HEK293 (cell line): Measurements from ENCODE around the gene CORO7.

Experiments used
- CTCF ChIA-PET: fragments of 350-600 bp; formaldehyde crosslinking; extraction: SDS; loops from one replicate; lab custom pipeline; 2021; ENCODE audit warnings: antibody characterized with exemption; lab: Yijun Ruan, JAX
- POLR2A ChIA-PET: fragments of 300-600 bp; formaldehyde crosslinking; extraction: SDS; loops from one replicate; lab custom pipeline; 2020; ENCODE audit warnings: antibody characterized with exemption, inconsistent platforms; lab: Yijun Ruan, JAX
- H3K27ac ChIP-seq: fragments of 200-500 bp; sonication (Bioruptor generic); 2 replicates; pipeline ENCODE4 v1.5.1; 2014; ENCODE audit warnings: low read depth, low read length, control low read depth, inconsistent platforms; ENCODE audit errors: extremely low read depth
- H3K36me3 ChIP-seq, 2 experiments: fragments of 200-500 bp in 1 of 2; sonication (Bioruptor generic) in 1 of 2; 1 replicate in 1 of 2; 2 replicates in 1 of 2; pipeline ENCODE4 v1.5.1; 2014 to 2017; ENCODE audit warnings: inconsistent platforms in 2 of 2, low read length in 2 of 2; ENCODE audit not compliant: control insufficient read depth in 2 of 2, insufficient read depth in 1 of 2
- H3K4me1 ChIP-seq: fragments of 200-500 bp; sonication (Bioruptor generic); 2 replicates; pipeline ENCODE4 v1.5.1; 2014; ENCODE audit warnings: mild to moderate bottlenecking, low read length, inconsistent platforms; ENCODE audit not compliant: control insufficient read depth, insufficient read depth
- H3K4me3 ChIP-seq: 2 replicates; pipeline ENCODE4 v1.5.1; 2011; ENCODE audit warnings: low read depth, mild to moderate bottlenecking, control low read depth, low read length, moderate library complexity
- H3K9me3 ChIP-seq: fragments of 200-500 bp; sonication (Bioruptor generic); 2 replicates; pipeline ENCODE4 v1.5.1; 2014; ENCODE audit warnings: low read depth, low read length, inconsistent platforms; ENCODE audit not compliant: control insufficient read depth, insufficient read depth
- GLI4 ChIP-seq: fragments of 450-650 bp; formaldehyde crosslinking; IDR thresholded peaks from 2 replicates; pipeline ENCODE4 v1.5.1; 2016; ENCODE audit warnings: missing biosample characterization, missing genetic modification characterization
- GLIS1 ChIP-seq: fragments of 450-650 bp; formaldehyde crosslinking; IDR thresholded peaks from 2 replicates; pipeline ENCODE4 v1.5.1; 2016; ENCODE audit warnings: missing biosample characterization, missing genetic modification characterization
- GLIS2 ChIP-seq: fragments of 450-650 bp; formaldehyde crosslinking; IDR thresholded peaks from 2 replicates; pipeline ENCODE4 v1.5.1; 2016; ENCODE audit warnings: missing biosample characterization, missing genetic modification characterization
- KLF1 ChIP-seq: fragments of 450-650 bp; formaldehyde crosslinking; IDR thresholded peaks from 2 replicates; pipeline ENCODE4 v1.5.1; 2016; ENCODE audit warnings: missing biosample characterization, missing genetic modification characterization
- KLF17 ChIP-seq: fragments of 450-650 bp; formaldehyde crosslinking; IDR thresholded peaks from 2 replicates; pipeline ENCODE4 v1.5.1; 2016; ENCODE audit warnings: missing biosample characterization, missing genetic modification characterization
- RBAK ChIP-seq: fragments of 450-650 bp; formaldehyde crosslinking; IDR thresholded peaks from 2 replicates; pipeline ENCODE4 v1.5.1; 2016; ENCODE audit warnings: missing biosample characterization, missing genetic modification characterization
- YY2 ChIP-seq: fragments of 450-650 bp; formaldehyde crosslinking; IDR thresholded peaks from 2 replicates; pipeline ENCODE4 v1.5.1; 2016; ENCODE audit warnings: missing biosample characterization, missing genetic modification characterization
- ZBTB48 ChIP-seq: fragments of 450-650 bp; formaldehyde crosslinking; IDR thresholded peaks from 2 replicates; pipeline ENCODE4 v1.5.1; 2016; ENCODE audit warnings: missing biosample characterization, missing genetic modification characterization
- ZBTB8A ChIP-seq: fragments of 450-650 bp; formaldehyde crosslinking; IDR thresholded peaks from 2 replicates; pipeline ENCODE4 v1.5.1; 2016; ENCODE audit warnings: missing biosample characterization, missing genetic modification characterization
- ZFHX2 ChIP-seq: fragments of 450-650 bp; formaldehyde crosslinking; conservative IDR thresholded peaks from 2 replicates; pipeline ENCODE4 v1.5.1; 2016; ENCODE audit warnings: missing biosample characterization, missing genetic modification characterization
- ZIC2 ChIP-seq: fragments of 450-650 bp; formaldehyde crosslinking; IDR thresholded peaks from 2 replicates; pipeline ENCODE4 v1.5.1; 2016; ENCODE audit warnings: missing biosample characterization, missing genetic modification characterization
- ZNF19 ChIP-seq: fragments of 450-650 bp; formaldehyde crosslinking; IDR thresholded peaks from 2 replicates; pipeline ENCODE4; 2016; ENCODE audit warnings: missing biosample characterization, missing genetic modification characterization, low read depth
- ZNF350 ChIP-seq: fragments of 450-650 bp; formaldehyde crosslinking; IDR thresholded peaks from 2 replicates; pipeline ENCODE4 v1.5.0; 2017; ENCODE audit warnings: missing biosample characterization, mild to moderate bottlenecking, missing genetic modification characterization
- ZNF394 ChIP-seq: fragments of 450-650 bp; formaldehyde crosslinking; IDR thresholded peaks from 2 replicates; pipeline ENCODE4 v1.5.1; 2016; ENCODE audit warnings: missing biosample characterization, missing genetic modification characterization, mild to moderate bottlenecking, moderate library complexity, borderline replicate concordance
- ZNF473 ChIP-seq: fragments of 450-650 bp; formaldehyde crosslinking; IDR thresholded peaks from 2 replicates; pipeline ENCODE4 v1.5.1; 2017; ENCODE audit warnings: missing biosample characterization, missing genetic modification characterization
- ZNF513 ChIP-seq: fragments of 450-650 bp; IDR thresholded peaks from 2 replicates; pipeline ENCODE4 v1.5.1; 2018; ENCODE audit warnings: missing biosample characterization, missing genetic modification characterization
- ZNF621 ChIP-seq: fragments of 450-650 bp; formaldehyde crosslinking; IDR thresholded peaks from 2 replicates; pipeline ENCODE4 v1.5.1; 2017; ENCODE audit warnings: missing biosample characterization, missing genetic modification characterization
- ZNF692 ChIP-seq: fragments of 450-650 bp; formaldehyde crosslinking; IDR thresholded peaks from 2 replicates; pipeline ENCODE4 v1.5.1; 2016; ENCODE audit warnings: missing biosample characterization, missing genetic modification characterization
- ZNF785 ChIP-seq: fragments of 450-650 bp; formaldehyde crosslinking; IDR thresholded peaks from 2 replicates; pipeline ENCODE4 v1.5.1; 2016; ENCODE audit warnings: missing biosample characterization, missing genetic modification characterization
- TF ChIP-seq, protein P1 (sequence below): fragments of 450-650 bp; formaldehyde crosslinking; IDR thresholded peaks from 2 replicates; pipeline ENCODE4 v1.5.1; 2017; ENCODE audit warnings: missing biosample characterization, missing genetic modification characterization
- TF ChIP-seq, protein P2 (sequence below): fragments of 450-650 bp; formaldehyde crosslinking; IDR thresholded peaks from 2 replicates; pipeline ENCODE4 v1.5.1; 2016; ENCODE audit warnings: missing biosample characterization, missing genetic modification characterization

CORO7 gene

GRCh38 chr16:4386451-4386805 lies 30.0 kb downstream of the CORO7 start (continued):
- no peak for TF ChIP-seq RBAK (tag by site-specific recombination)
- TF ChIP-seq, all 188 proteins: peak for 3

- Histone ChIP-seq H3K36me3 (peaks cover 0 to 60% of the 10 kb centered on the region in 2 experiments; a peak in 1 of 3 replicates), H3K4me1 (no peaks in the 10 kb centered on the region), H3K4me3 (no peak overlapping the region), H3K9me3 (no peaks in the 10 kb centered on the region), H3K27ac (no peak overlapping the region)
- TF ChIP-seq ZNF394 (tag by site-specific recombination) (no peak), GLI4 (no peak), YY2 (tag by site-specific recombination) (no peak), ZNF473 (tag by site-specific recombination) (no peak), ZBTB8A (tag by site-specific recombination) (no peak), ZNF19 (tag by site-specific recombination) (no peak), ZNF350 (no peak), ZNF692 (tag by site-specific recombination) (no peak), GLIS1 (tag by site-specific recombination) (no peak), ZNF513 (tag by site-specific recombination) (no peak), ZFHX2 (tag by site-specific recombination) (0 out of 2 replicates have a peak, but pooled peaks have one; percentile 21), ZBTB48 (tag by site-specific recombination) (no peak), ZNF621 (no peak), GLIS2 (tag by site-specific recombination) (0 out of 2 replicates have a peak, but pooled peaks have one; percentile 26)
- TF ChIP-seq, protein P1, sequence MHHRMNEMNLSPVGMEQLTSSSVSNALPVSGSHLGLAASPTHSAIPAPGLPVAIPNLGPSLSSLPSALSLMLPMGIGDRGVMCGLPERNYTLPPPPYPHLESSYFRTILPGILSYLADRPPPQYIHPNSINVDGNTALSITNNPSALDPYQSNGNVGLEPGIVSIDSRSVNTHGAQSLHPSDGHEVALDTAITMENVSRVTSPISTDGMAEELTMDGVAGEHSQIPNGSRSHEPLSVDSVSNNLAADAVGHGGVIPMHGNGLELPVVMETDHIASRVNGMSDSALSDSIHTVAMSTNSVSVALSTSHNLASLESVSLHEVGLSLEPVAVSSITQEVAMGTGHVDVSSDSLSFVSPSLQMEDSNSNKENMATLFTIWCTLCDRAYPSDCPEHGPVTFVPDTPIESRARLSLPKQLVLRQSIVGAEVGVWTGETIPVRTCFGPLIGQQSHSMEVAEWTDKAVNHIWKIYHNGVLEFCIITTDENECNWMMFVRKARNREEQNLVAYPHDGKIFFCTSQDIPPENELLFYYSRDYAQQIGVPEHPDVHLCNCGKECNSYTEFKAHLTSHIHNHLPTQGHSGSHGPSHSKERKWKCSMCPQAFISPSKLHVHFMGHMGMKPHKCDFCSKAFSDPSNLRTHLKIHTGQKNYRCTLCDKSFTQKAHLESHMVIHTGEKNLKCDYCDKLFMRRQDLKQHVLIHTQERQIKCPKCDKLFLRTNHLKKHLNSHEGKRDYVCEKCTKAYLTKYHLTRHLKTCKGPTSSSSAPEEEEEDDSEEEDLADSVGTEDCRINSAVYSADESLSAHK (tag by site-specific recombination) = no peak
- POLR2A ChIA-PET = no interaction called here
- CTCF ChIA-PET = interaction anchor here (1.3 to 2.3 kb wide), 2 partner anchors 8 to 16 kb away, joined by 5 to 6 read pairs; no protein-coding TSS in a partner anchor
Observed at GRCh38 chr16:4385789-4386450, 30.5 kb downstream of the CORO7 start.

- H3K4me1 ChIP-seq = no peaks in the 10 kb centered on the region
- peaks cover 0 to 58% of the 10 kb centered on the region in 2 experiments; a peak in 1 of 3 replicates for H3K36me3 ChIP-seq
- CTCF ChIA-PET = interaction anchor here (2.3 kb wide), 1 partner anchor 17 kb away, joined by 6 read pairs; no protein-coding TSS in a partner anchor
- POLR2A ChIA-PET = no interaction called here
- no peaks in the 10 kb centered on the region for H3K9me3 ChIP-seq
- no peak overlapping the region for H3K4me3 ChIP-seq
- no peak overlapping the region for H3K27ac ChIP-seq
- TF ChIP-seq, protein P2, sequence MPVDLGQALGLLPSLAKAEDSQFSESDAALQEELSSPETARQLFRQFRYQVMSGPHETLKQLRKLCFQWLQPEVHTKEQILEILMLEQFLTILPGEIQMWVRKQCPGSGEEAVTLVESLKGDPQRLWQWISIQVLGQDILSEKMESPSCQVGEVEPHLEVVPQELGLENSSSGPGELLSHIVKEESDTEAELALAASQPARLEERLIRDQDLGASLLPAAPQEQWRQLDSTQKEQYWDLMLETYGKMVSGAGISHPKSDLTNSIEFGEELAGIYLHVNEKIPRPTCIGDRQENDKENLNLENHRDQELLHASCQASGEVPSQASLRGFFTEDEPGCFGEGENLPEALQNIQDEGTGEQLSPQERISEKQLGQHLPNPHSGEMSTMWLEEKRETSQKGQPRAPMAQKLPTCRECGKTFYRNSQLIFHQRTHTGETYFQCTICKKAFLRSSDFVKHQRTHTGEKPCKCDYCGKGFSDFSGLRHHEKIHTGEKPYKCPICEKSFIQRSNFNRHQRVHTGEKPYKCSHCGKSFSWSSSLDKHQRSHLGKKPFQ (tag by site-specific recombination) = peak; percentile 31; the same call in 1 of the 2 replicates
- TF ChIP-seq KLF17 = peak; percentile 21; the same call in 1 of the 2 replicates
- TF ChIP-seq ZIC2 (tag by site-specific recombination) = no peak
- peak; percentile 64 for TF ChIP-seq KLF1
- 0 out of 2 replicates have a peak, but pooled peaks have one; percentile 30 for TF ChIP-seq GLIS2 (tag by site-specific recombination)
- no peak for TF ChIP-seq ZNF785
Observed at GRCh38 chr16:4385066-4385788, 31.2 kb downstream of the CORO7 start.
